Fibroblast of pulmonary artery (primary cell): ENCODE results near the gene PIGV.

Experiments used
- DNase-seq: peaks from one replicate; pipeline ENCODE4 v3.0.0-alpha.2; 2010; ENCODE audit warnings: low read depth
- H3K4me3 ChIP-seq: replicated peaks from 2 replicates; pipeline ENCODE4 v1.5.1; 2011; ENCODE audit warnings: low read depth, mild to moderate bottlenecking, control low read depth, low read length, moderate library complexity
- CTCF ChIP-seq: IDR thresholded peaks from 2 replicates; pipeline ENCODE4 v1.5.1; 2011; ENCODE audit warnings: mild to moderate bottlenecking, control low read depth, low read length, inconsistent platforms; ENCODE audit errors: missing control alignments

PIGV gene

DNA sequence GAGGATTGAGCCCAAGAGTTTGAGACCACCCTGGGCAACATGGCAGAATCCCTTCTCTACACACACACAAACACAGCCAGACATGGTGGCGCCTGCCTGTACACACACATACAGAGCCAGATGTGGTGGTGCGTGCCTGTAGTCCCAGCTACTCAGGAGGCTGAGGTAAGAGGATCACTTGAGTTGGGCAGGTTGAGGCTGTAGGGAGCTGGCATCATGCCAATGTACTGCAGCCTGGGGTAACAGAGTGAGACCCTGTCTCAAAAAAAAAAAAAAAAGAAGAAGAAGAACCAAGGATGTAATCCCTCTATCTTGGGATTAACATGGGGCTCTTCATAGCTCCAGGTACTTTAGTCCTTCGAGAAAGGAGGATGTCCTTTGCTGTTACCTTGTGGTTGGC is 29.4 kb upstream of the PIGV start:
- no peak overlapping the region for H3K4me3 ChIP-seq
- no peak for DNase-seq
- no peak for TF ChIP-seq CTCF

DNA sequence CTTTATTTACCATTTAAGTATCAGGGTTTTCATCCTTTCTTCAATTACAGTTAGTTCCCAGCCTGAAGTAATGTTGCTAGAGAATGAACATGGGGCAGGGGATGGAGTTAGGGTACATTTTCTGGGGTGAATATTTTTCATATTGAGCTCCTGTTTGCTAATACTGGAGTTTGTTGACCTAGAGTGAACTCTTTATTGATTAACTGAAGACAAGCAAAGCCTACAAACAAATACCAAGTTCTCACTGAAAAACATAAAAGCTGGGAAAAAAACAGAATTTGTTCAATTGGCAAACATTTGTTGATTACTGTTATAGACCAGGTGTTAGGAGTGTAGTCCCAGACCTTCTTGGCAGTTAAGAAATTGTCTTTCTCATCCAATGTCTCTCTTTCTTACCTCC is 28.2 kb upstream of the PIGV start:
- no peak overlapping the region for H3K4me3 ChIP-seq
- TF ChIP-seq CTCF, result no peak
- DNase-seq, result no peak

DNA sequence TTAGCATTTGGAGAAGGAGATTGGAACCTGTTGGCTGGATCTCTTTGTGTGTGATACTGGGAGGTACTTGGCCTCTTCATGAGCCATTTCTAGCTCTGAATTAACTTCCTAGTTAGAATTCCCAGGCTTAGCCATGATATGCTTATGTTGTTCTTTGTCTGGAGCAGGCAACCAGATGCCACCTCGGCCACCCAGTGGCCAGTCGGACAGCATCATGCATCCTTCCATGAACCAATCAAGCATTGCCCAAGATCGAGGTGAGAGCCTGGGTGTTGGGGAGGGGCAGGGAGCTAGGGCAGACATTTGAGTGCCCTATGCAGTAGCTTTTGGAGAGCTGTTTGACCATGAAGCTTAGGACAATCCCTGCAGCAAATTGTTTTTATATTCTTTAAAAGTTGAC is 26.5 kb upstream of the PIGV start:
- DNase-seq, result no peak
- no peak overlapping the region for H3K4me3 ChIP-seq
- TF ChIP-seq CTCF, result peak; percentile 16

DNA sequence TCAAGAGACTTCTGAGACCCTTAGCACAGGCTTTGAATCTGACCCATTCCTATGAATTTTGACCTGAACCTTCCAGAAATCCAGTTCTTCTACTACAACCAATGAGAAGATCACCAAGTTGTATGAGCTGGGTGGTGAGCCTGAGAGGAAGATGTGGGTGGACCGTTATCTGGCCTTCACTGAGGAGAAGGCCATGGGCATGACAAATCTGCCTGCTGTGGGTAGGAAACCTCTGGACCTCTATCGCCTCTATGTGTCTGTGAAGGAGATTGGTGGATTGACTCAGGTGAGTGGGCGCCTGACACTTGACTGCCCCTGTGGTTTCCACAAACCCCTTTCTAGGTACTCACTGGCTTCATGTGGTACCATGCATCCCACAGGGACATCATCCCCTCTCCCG is 20.0 kb upstream of the PIGV start:
- no peak overlapping the region for H3K4me3 ChIP-seq
- TF ChIP-seq CTCF, result no peak
- DNase-seq, result no peak

- TF ChIP-seq CTCF, result no peak
- no peak overlapping the region for H3K4me3 ChIP-seq
- DNase-seq, result peak; percentile 83
Observed at GRCh38 chr1:26768755-26769154, 19.0 kb upstream of the PIGV start.

GRCh38 chr1:26771285-26771642 is 16.5 kb upstream of the PIGV start:
- no peak overlapping the region for H3K4me3 ChIP-seq
- no peak for DNase-seq
- TF ChIP-seq CTCF, result no peak

DNA sequence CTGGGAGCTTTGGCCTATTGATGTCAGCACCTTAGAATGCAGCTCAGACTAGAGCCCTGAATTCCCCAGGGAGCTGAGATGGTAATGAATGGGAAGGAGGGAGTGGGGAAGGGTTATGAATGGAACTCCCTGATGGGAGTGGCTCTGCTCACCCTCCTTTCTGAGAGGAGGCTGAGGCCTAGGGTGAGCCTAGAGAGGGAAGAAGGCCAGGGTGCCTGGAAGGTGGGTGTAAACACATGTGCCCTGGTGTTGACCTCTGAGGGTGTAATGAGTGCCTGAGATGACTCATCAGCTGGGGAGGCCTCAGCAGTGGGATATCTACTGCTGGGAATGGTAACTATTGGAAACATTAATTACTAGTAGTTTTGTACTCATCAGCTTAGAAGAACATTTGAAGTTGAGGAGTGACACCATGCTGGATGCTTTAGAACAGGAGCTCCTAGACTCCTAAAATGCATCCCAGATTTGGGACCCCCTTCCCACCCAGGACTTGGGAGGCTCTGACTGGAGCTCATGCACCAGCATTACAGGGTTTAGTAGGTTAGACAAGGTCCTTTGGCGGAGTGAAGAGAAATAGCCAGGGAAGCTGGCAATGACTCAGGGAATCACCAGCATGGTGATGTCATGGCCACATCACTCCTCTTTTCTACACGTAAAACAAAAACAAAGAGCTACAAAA is 16.0 kb upstream of the PIGV start:
- no peak overlapping the region for H3K4me3 ChIP-seq
- DNase-seq, result peak; percentile 95
- no peak for TF ChIP-seq CTCF
